IMR-90 (cell line): ENCODE data around the gene AP4M1. TPM values are rescaled to one million over a fixed set of nuclear protein-coding genes. Genes with fewer than 3 reads are reported as not detected.

Experiments
- ATAC-seq: fragments of 200-7000 bp; cut with Tn5 transposase; 2 replicates; pipeline ENCODE4 v1.9.1; 2020; ENCODE audit warnings: low read depth, mild to moderate bottlenecking, moderate library complexity
- BruUV-seq: library from RNA; stranded (reverse); fragments of 400-500 nt; replicated peaks from 2 replicates; lab custom pipeline; 2021; lab: Mats Ljungman, UMichigan
- CTCF ChIA-PET: fragments of 300-600 bp; formaldehyde crosslinking; extraction: SDS; loops from one replicate; lab custom pipeline; 2021; ENCODE audit warnings: antibody characterized with exemption; lab: Yijun Ruan, JAX
- POLR2A ChIA-PET: fragments of 300-600 bp; sonication (Branson Sonifier 250); formaldehyde crosslinking; loops from one replicate; lab custom pipeline; 2022; ENCODE audit warnings: antibody characterized with exemption; ENCODE audit not compliant: unreplicated experiment; lab: Charles Lee
- DNase-seq: peaks from one replicate; pipeline ENCODE4 v3.0.0; 2013
- H2AFZ ChIP-seq: replicated peaks from 2 replicates; pipeline ENCODE3; 2013; ENCODE audit warnings: low read length, mild to moderate bottlenecking; ENCODE audit not compliant: poor library complexity
- H2AK5ac ChIP-seq: 2 replicates; pipeline ENCODE4 v1.6.1; 2013; ENCODE audit warnings: low read depth, low read length, inconsistent platforms
- H2AK9ac ChIP-seq: replicated peaks from 2 replicates; pipeline ENCODE3; 2013; ENCODE audit warnings: mild to moderate bottlenecking, low read depth, low read length, moderate library complexity; ENCODE audit not compliant: poor library complexity
- H2BK120ac ChIP-seq: 2 replicates; pipeline ENCODE4 v1.6.1; 2013; ENCODE audit warnings: low read depth, low read length, inconsistent platforms
- H2BK15ac ChIP-seq: 3 replicates; pipeline ENCODE4 v1.6.1; 2013; ENCODE audit warnings: low read depth, low read length, inconsistent platforms
- H2BK20ac ChIP-seq: 2 replicates; pipeline ENCODE4 v1.6.1; 2013; ENCODE audit warnings: low read depth, mild to moderate bottlenecking, inconsistent platforms, low read length, moderate library complexity
- H2BK5ac ChIP-seq: 2 replicates; pipeline ENCODE4 v1.6.1; 2013; ENCODE audit warnings: mild to moderate bottlenecking, low read depth, low read length, inconsistent platforms; ENCODE audit not compliant: poor library complexity, severe bottlenecking
- H3K14ac ChIP-seq: replicated peaks from 2 replicates; pipeline ENCODE4 v1.6.1; 2013; ENCODE audit warnings: low read depth, low read length, inconsistent platforms
- H3K18ac ChIP-seq: 2 replicates; pipeline ENCODE4 v1.6.1; 2013; ENCODE audit warnings: low read depth, low read length, control low read depth
- H3K23ac ChIP-seq: 2 replicates; pipeline ENCODE4 v1.6.1; 2013; ENCODE audit warnings: low read depth, low read length, inconsistent platforms
- H3K27ac ChIP-seq: 2 replicates; pipeline ENCODE4 v1.5.1; 2013; ENCODE audit warnings: mild to moderate bottlenecking, control low read depth, low read length; ENCODE audit not compliant: insufficient read depth
- H3K27me3 ChIP-seq: 2 replicates; pipeline ENCODE4 v1.6.1; 2013; ENCODE audit warnings: low read length; ENCODE audit not compliant: control insufficient read depth, insufficient read depth
- H3K36me3 ChIP-seq: 2 replicates; pipeline ENCODE4 v1.6.1; 2013; ENCODE audit warnings: low read length, mixed read lengths; ENCODE audit not compliant: control insufficient read depth, insufficient read depth
- H3K4ac ChIP-seq: 2 replicates; pipeline ENCODE4 v1.6.1; 2013; ENCODE audit warnings: low read depth, low read length, inconsistent platforms
- H3K4me1 ChIP-seq: 2 replicates; pipeline ENCODE4 v1.6.1; 2013; ENCODE audit warnings: low read length, mixed read lengths; ENCODE audit not compliant: control insufficient read depth, insufficient read depth
- H3K4me2 ChIP-seq: 2 replicates; pipeline ENCODE4 v1.6.1; 2013; ENCODE audit warnings: low read depth, mild to moderate bottlenecking, control low read depth, low read length, moderate library complexity
- H3K4me3 ChIP-seq: 2 replicates; pipeline ENCODE4 v1.5.1; 2013; ENCODE audit warnings: low read depth, mild to moderate bottlenecking, control low read depth, low read length, moderate library complexity; ENCODE audit not compliant: insufficient read depth
- H3K56ac ChIP-seq: 2 replicates; pipeline ENCODE4 v1.6.1; 2013; ENCODE audit warnings: low read length, inconsistent platforms; ENCODE audit not compliant: insufficient read depth; ENCODE audit errors: extremely low read depth
- H3K79me1 ChIP-seq, 2 experiments: 2 replicates each; pipeline ENCODE4 v1.6.1; 2013; ENCODE audit warnings: low read length in 2 of 2, inconsistent platforms in 1 of 2, low read depth in 1 of 2
- H3K9ac ChIP-seq: 2 replicates; pipeline ENCODE4 v1.6.1; 2013; ENCODE audit warnings: low read depth, low read length, control low read depth
- H3K9me1 ChIP-seq: 2 replicates; pipeline ENCODE4 v1.6.1; 2013; ENCODE audit warnings: low read length, inconsistent platforms; ENCODE audit not compliant: insufficient read depth
- H3K9me3 ChIP-seq: 2 replicates; pipeline ENCODE4 v1.6.1; 2013; ENCODE audit warnings: low read length; ENCODE audit not compliant: control insufficient read depth, insufficient read depth
- H4K20me1 ChIP-seq: 2 replicates; pipeline ENCODE4 v1.6.1; 2013; ENCODE audit warnings: low read length, inconsistent platforms; ENCODE audit not compliant: insufficient read depth
- H4K5ac ChIP-seq: 2 replicates; pipeline ENCODE4 v1.6.1; 2013; ENCODE audit warnings: mild to moderate bottlenecking, low read depth, low read length, control low read depth
- H4K8ac ChIP-seq, 2 experiments: 2 replicates each; pipeline ENCODE4 v1.6.1; 2013; ENCODE audit warnings: low read depth in 2 of 2, low read length in 2 of 2, control low read depth in 1 of 2, inconsistent platforms in 1 of 2
- H4K91ac ChIP-seq: 2 replicates; pipeline ENCODE4 v1.6.1; 2013; ENCODE audit warnings: low read depth, low read length, inconsistent platforms; ENCODE audit not compliant: insufficient read depth
- BHLHE40 ChIP-seq: fragments of 150-350 bp; IDR thresholded peaks from 2 replicates; pipeline ENCODE4 v1.6.1; 2016; ENCODE audit warnings: mild to moderate bottlenecking, low read depth, low read length
- MAFK ChIP-seq: IDR thresholded peaks from 2 replicates; pipeline ENCODE4 v1.6.1; 2012; ENCODE audit warnings: low read depth, low read length, improper control_type of control experiment
- MAZ ChIP-seq: IDR thresholded peaks from 2 replicates; pipeline ENCODE4 v1.6.1; 2012; ENCODE audit warnings: low read depth, mild to moderate bottlenecking, low read length, improper control_type of control experiment, moderate library complexity, borderline replicate concordance
- MXI1 ChIP-seq: IDR thresholded peaks from 2 replicates; pipeline ENCODE4 v1.6.1; 2012; ENCODE audit warnings: low read depth, mild to moderate bottlenecking, low read length, moderate library complexity, borderline replicate concordance
- POLR2A ChIP-seq: IDR thresholded peaks from 2 replicates; pipeline ENCODE4 v1.6.1; 2012; ENCODE audit warnings: mild to moderate bottlenecking, low read depth, low read length
- RAD21 ChIP-seq: IDR thresholded peaks from 2 replicates; pipeline ENCODE4 v1.6.1; 2012; ENCODE audit warnings: low read length, improper control_type of control experiment
- RFX5 ChIP-seq: IDR thresholded peaks from 2 replicates; pipeline ENCODE4 v1.8.0; 2012; ENCODE audit warnings: low read depth, mild to moderate bottlenecking, low read length, moderate library complexity
- SMC3 ChIP-seq: fragments of 150-350 bp; IDR thresholded peaks from 2 replicates; pipeline ENCODE4 v1.6.1; 2016; ENCODE audit warnings: low read depth, mild to moderate bottlenecking, antibody characterized with exemption, low read length, moderate library complexity
- WGBS, 2 experiments: methylation state at CpG; one replicate each; pipeline versions ENCODE4 v1.1.5 to v1.1.7; 2013; ENCODE audit warnings: missing lambda C conversion rate in 2 of 2; ENCODE audit not compliant: insufficient read length in 1 of 2; ENCODE audit errors: extremely low coverage in 2 of 2; 5-methylcytosine and 5-hydroxymethylcytosine counted together
- dilution Hi-C: fragments of 300-500 bp; cut with HindIII; formaldehyde crosslinking; loops from one replicate; pipeline ENCODE4 v1.14.3; 2018; ENCODE audit warnings: low sequenced_read_pairs; ENCODE audit not compliant: unreplicated experiment
- in situ Hi-C: fragments of 300-500 bp; cut with MboI; formaldehyde crosslinking; loops from 3 replicates; pipeline ENCODE4 v1.14.3; 2019; ENCODE audit warnings: low sequenced_read_pairs, inconsistent platforms, mixed read lengths
- intact Hi-C: fragments of 100-400 bp; cut with micrococcal nuclease; formaldehyde crosslinking; loops from 2 replicates; pipeline ENCODE4 v1.10.0; 2022
- polyA plus RNA-seq, 3 experiments: library from polyadenylated mRNA; depleted of rRNA; stranded (reverse); fragments of >200 nt; gene quantifications; 2 replicates each; pipeline ENCODE4 v1.2.3, GENCODE V29; 2012; ENCODE audit warnings: low replicate concordance in 1 of 3
- total RNA-seq: library from RNA; depleted of rRNA; stranded (reverse); fragments of >200 nt; gene quantifications from 2 replicates; pipeline ENCODE4 v1.2.3, GENCODE V29; 2012
- TF ChIP-seq, protein P1 (sequence below): fragments of 150-350 bp; IDR thresholded peaks from 2 replicates; pipeline ENCODE4 v1.6.1; 2016; ENCODE audit warnings: low read depth, mild to moderate bottlenecking, low read length, moderate library complexity, borderline replicate concordance
- TF ChIP-seq, protein P2 (sequence below): fragments of 150-350 bp; IDR thresholded peaks from 2 replicates; pipeline ENCODE4 v1.6.1; 2017; ENCODE audit warnings: mild to moderate bottlenecking, antibody characterized with exemption, low read length, low read depth
- TF ChIP-seq, protein P3 (sequence below): conservative IDR thresholded peaks from 2 replicates; pipeline ENCODE4 v1.5.1; 2012; ENCODE audit warnings: mild to moderate bottlenecking, low read depth, low read length, improper control_type of control experiment

The AP4M1 gene
- total and polyA plus RNA-seq, 2 of the 4 experiments (the other 2 are of a cell fraction), result 21.1 to 21.4 TPM

DNA sequence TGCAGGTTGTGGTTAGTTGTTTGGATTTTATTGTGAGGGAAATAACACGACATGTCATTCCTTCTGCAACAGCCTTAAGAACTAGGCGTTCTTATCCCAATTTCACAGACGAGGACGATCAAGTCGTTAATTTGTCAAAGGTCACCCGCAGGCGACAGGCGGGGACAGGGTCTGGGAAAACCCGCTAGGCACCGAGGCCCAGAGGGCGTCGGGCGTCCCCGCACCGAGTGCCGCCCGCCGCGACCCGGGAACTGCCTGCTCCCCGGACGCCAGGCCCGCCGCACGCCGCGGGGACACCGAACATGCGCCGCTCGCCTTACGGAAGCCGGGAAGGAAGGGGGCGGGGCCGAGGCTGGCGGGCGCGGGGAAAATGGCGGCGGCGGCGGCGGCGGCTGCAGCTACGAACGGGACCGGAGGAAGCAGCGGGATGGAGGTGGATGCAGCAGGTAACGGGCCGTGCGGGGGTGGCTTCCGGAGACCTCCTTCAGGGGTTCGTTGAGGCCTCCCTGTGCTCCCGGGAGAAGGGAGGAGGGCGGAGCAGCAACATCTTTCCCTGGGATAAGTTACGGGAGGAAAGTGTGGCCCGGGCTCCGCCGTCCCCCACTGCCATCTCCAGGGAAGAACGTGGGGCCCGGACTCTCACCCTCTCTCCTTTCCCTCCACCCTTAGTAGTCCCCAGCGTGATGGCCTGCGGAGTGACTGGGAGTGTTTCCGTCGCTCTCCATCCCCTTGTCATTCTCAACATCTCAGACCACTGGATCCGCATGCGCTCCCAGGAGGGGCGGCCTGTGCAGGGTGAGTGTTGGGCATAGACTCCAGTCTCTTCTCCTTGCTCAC, 12.6 kb upstream of the AP4M1 start, which contains the start of gene COPS6:
TSS of gene COPS6 (plus strand) at position 349 of the 837 bp plus-strand sequence. CDS start at position 371, 22 bp downstream.
- peak within 1 kb of the TSS; percentile 92 for H2AFZ ChIP-seq
- peak within 1 kb of the TSS; percentile 100 for H3K27ac ChIP-seq
- H3K27me3 ChIP-seq, result no peaks in the 10 kb centered on the region
- peak within 1 kb of the TSS; percentile 99 for H3K23ac ChIP-seq
- H3K14ac ChIP-seq, result peak within 1 kb of the TSS; percentile 99
- ChIA-PET POLR2A (interaction anchor here (1.1 kb wide), 1 partner anchor 13 kb away, joined by 7 read pairs; no protein-coding TSS in a partner anchor), CTCF (no interaction called here)
- intact Hi-C loops, result no loop called here
- H2AK5ac ChIP-seq, result peak within 1 kb of the TSS; percentile 98
- ATAC-seq (peak; percentile 48), DNase-seq (peak; percentile 64)
- no TSS peak for BruUV-seq
- H2BK120ac ChIP-seq, result peak within 1 kb of the TSS; percentile 99
- peak within 1 kb of the TSS; percentile 99 for H3K4ac ChIP-seq
- H3K9me3 ChIP-seq, result no peaks in the 10 kb centered on the region
- peaks cover 13% of the 10 kb centered on the region for H3K9me1 ChIP-seq
- H3K4me3 ChIP-seq, result peak within 1 kb of the TSS; percentile 97
- peak within 1 kb of the TSS; percentile 98 for H3K18ac ChIP-seq
- peaks cover 18% of the 10 kb centered on the region for H3K4me1 ChIP-seq
- H4K5ac ChIP-seq, result peak within 1 kb of the TSS; percentile 100
- in situ Hi-C loops, result no loop called here
- dilution Hi-C loops, result no loop called here
- H4K8ac ChIP-seq, result peak within 1 kb of the TSS; percentile 97 to 100
- WGBS, 2 experiments, result 1% methylated on average over 28 of the region's 68 CpGs; no CpG with 5 or more reads in 1 of the 2 experiments
- H4K20me1 ChIP-seq, result peaks cover 15% of the 10 kb centered on the region; the same call in 1 of the 2 replicates
- peak within 1 kb of the TSS; percentile 95 for H2BK15ac ChIP-seq
- TF ChIP-seq RFX5 (no peak), MAZ (peak; percentile 45; the same call in 1 of the 2 replicates), MXI1 (peak; percentile 75; the same call in 1 of the 2 replicates), POLR2A (0 out of 2 replicates have a peak, but pooled peaks have one; percentile 48), MAFK (no peak), SMC3 (no peak), BHLHE40 (no peak), RAD21 (no peak)
- TF ChIP-seq, protein P1, sequence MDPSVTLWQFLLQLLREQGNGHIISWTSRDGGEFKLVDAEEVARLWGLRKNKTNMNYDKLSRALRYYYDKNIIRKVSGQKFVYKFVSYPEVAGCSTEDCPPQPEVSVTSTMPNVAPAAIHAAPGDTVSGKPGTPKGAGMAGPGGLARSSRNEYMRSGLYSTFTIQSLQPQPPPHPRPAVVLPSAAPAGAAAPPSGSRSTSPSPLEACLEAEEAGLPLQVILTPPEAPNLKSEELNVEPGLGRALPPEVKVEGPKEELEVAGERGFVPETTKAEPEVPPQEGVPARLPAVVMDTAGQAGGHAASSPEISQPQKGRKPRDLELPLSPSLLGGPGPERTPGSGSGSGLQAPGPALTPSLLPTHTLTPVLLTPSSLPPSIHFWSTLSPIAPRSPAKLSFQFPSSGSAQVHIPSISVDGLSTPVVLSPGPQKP, result no peak
- TF ChIP-seq, protein P2, sequence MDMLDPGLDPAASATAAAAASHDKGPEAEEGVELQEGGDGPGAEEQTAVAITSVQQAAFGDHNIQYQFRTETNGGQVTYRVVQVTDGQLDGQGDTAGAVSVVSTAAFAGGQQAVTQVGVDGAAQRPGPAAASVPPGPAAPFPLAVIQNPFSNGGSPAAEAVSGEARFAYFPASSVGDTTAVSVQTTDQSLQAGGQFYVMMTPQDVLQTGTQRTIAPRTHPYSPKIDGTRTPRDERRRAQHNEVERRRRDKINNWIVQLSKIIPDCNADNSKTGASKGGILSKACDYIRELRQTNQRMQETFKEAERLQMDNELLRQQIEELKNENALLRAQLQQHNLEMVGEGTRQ, result peak; percentile 31; the same call in 1 of the 2 replicates
- TF ChIP-seq, protein P3, sequence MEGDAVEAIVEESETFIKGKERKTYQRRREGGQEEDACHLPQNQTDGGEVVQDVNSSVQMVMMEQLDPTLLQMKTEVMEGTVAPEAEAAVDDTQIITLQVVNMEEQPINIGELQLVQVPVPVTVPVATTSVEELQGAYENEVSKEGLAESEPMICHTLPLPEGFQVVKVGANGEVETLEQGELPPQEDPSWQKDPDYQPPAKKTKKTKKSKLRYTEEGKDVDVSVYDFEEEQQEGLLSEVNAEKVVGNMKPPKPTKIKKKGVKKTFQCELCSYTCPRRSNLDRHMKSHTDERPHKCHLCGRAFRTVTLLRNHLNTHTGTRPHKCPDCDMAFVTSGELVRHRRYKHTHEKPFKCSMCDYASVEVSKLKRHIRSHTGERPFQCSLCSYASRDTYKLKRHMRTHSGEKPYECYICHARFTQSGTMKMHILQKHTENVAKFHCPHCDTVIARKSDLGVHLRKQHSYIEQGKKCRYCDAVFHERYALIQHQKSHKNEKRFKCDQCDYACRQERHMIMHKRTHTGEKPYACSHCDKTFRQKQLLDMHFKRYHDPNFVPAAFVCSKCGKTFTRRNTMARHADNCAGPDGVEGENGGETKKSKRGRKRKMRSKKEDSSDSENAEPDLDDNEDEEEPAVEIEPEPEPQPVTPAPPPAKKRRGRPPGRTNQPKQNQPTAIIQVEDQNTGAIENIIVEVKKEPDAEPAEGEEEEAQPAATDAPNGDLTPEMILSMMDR, result no peak
- H3K36me3 ChIP-seq, result peaks cover 35% of the 10 kb centered on the region
- H3K79me1 ChIP-seq, result peaks cover 27 to 52% of the 10 kb centered on the region in 2 experiments
- H3K9ac ChIP-seq, result peak within 1 kb of the TSS; percentile 100
- H3K4me2 ChIP-seq, result peak within 1 kb of the TSS; percentile 97
- peak within 1 kb of the TSS; percentile 97 for H2BK5ac ChIP-seq
- H3K56ac ChIP-seq, result peak within 1 kb of the TSS; percentile 96
- H2BK20ac ChIP-seq, result peak within 1 kb of the TSS; percentile 100
- peak within 1 kb of the TSS; percentile 98 for H2AK9ac ChIP-seq
- peak within 1 kb of the TSS; percentile 96 for H4K91ac ChIP-seq
